Measurements from ENCODE around the gene XXYLT1.

GRCh38 chr3:195106418-195106906, 164.5 kb downstream of the XXYLT1 start:
- TF ChIP-seq CTCF (IDR thresholded peaks at IDR 0.05 in 2 of 3, conservative IDR thresholded peaks at IDR 0.05 in 1 of 3; ENCODE audit: borderline replicate concordance in 1 of 3, insufficient read depth in 1 of 3, low read depth in 2 of 3, low read length in 2 of 3) (peak; percentile 87 to 97 (median 93)), CBX3 (IDR thresholded peaks at IDR 0.05; ENCODE audit: low read depth) (no peak), REST (IDR thresholded peaks at IDR 0.05; ENCODE audit: low read depth) (no peak), MAX (IDR thresholded peaks at IDR 0.05) (no peak), EZH2 (IDR thresholded peaks at IDR 0.05) (no peak), POLR2A (IDR thresholded peaks at IDR 0.05; ENCODE audit: borderline replicate concordance, extremely low read depth, insufficient read depth, insufficient read length) (no peak), POLR2AphosphoS5 (IDR thresholded peaks at IDR 0.05; ENCODE audit: low read depth, low read length) (no peak), CEBPB (IDR thresholded peaks at IDR 0.05; ENCODE audit: low read depth) (no peak)

Data from HCT116 (cell line).